ENCODE data around the gene ATG4C. TPM values are rescaled to one million over a fixed set of nuclear protein-coding genes. Genes with fewer than 3 reads are reported as not detected.

Gene ATG4C
- total RNA-seq, 1 experiment from 2014 or later, result 6.5 TPM

- POLR2A ChIA-PET, result interaction anchor here (0.6 to 0.7 kb wide), 4 partner anchors 233 to 651 kb away, joined by 3 to 10 read pairs (median 4); no protein-coding TSS in a partner anchor
- H3K27me3 ChIP-seq (ENCODE audit: control insufficient read depth, insufficient read depth, low read length), result peaks cover 7% of the 10 kb centered on the region
- no peaks in the 10 kb centered on the region for H3K9me3 ChIP-seq (ENCODE audit: control insufficient read depth, insufficient read depth, low read depth, low read length)
- H3K27ac ChIP-seq (ENCODE audit: low read length), result no peak overlapping the region
- no peaks in the 10 kb centered on the region for H3K4me1 ChIP-seq (ENCODE audit: control insufficient read depth, insufficient read depth, low read length)
- H3K4me3 ChIP-seq (ENCODE audit: low read depth in 2 of 2, low read length in 2 of 2), result no peak overlapping the region
- BruUV-seq (replicated peaks), result no TSS peak
- intact Hi-C loops (cut with micrococcal nuclease; ENCODE audit: unreplicated experiment) (no loop called here), in situ Hi-C loops (cut with HindIII; ENCODE audit: low pct_unique_long_range_greater_than_20kb, low sequenced_read_pairs) (no loop called here)
- TF ChIP-seq CTCF (IDR thresholded peaks at IDR 0.05) (no peak), SIN3A (IDR thresholded peaks at IDR 0.05; ENCODE audit: borderline replicate concordance, insufficient read depth, low read depth, low read length) (no peak)
- H3K36me3 ChIP-seq (ENCODE audit: control insufficient read depth, insufficient read depth, low read length), result no peaks in the 10 kb centered on the region
- CTCF ChIA-PET, result interaction anchor here (0.6 kb wide), 1 partner anchor 990 kb away, joined by 3 read pairs; no protein-coding TSS in a partner anchor
- DNase-seq (ENCODE audit: low read depth, low spot score) (no peak), ATAC-seq (no peak)
Observed at GRCh38 chr1:62887799-62888507, 104.0 kb downstream of the ATG4C start.

DNA sequence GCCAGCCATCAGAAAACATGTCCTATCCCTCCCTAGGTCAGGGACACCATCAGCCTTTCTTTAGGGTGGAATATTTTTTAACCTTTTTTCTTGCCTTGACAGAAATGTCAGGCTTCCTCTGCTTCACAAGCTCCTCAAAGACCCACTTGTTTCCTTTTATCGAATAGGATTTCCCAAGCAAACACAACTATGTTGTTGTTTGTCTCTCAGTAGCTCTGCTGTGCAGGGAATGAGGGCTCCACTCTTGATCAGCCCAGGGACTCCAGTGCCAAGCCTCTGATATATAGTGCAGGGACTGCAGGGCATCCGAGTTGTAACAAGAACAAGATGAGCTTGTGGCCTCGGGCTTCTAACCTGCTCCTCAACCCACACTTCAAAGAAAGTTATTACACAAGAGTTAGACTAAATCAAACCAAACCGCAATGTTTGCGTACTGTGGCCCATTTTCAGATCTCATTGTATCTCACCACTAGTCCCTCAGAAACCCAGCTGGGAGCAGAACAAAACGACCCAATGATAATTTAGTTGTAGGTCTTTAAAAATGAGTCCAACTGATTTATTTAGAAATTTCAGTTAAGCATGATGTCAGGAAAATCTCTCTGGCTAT is 108.1 kb downstream of the ATG4C start:
- BruUV-seq (replicated peaks), result no TSS peak
- TF ChIP-seq REST (IDR thresholded peaks at IDR 0.05; ENCODE audit: insufficient read depth in 1 of 2, low read depth in 2 of 2, low read length in 1 of 2), result no peak
- TF ChIP-seq POLR2AphosphoS5 (IDR thresholded peaks at IDR 0.05; ENCODE audit: low read depth, low read length), result no peak
- no peak for TF ChIP-seq SIN3A (IDR thresholded peaks at IDR 0.05; ENCODE audit: borderline replicate concordance, insufficient read depth, low read depth, low read length)
- no peak for TF ChIP-seq TCF7L2 (IDR thresholded peaks at IDR 0.05; ENCODE audit: low read depth, low read length)
- TF ChIP-seq CTCF (IDR thresholded peaks at IDR 0.05), result no peak
- Histone ChIP-seq H3K4me3 (ENCODE audit: low read depth in 2 of 2, low read length in 2 of 2) (no peak overlapping the region), H3K4me1 (ENCODE audit: control insufficient read depth, insufficient read depth, low read length) (no peaks in the 10 kb centered on the region), H3K9me3 (ENCODE audit: control insufficient read depth, insufficient read depth, low read depth, low read length) (no peaks in the 10 kb centered on the region), H3K36me3 (ENCODE audit: control insufficient read depth, insufficient read depth, low read length) (no peaks in the 10 kb centered on the region), H3K27me3 (ENCODE audit: control insufficient read depth, insufficient read depth, low read length) (peaks cover 3% of the 10 kb centered on the region; the same call in 1 of the 2 replicates), H3K27ac (ENCODE audit: low read length) (no peak overlapping the region)
- ATAC-seq, result no peak
- in situ Hi-C loops (cut with HindIII; ENCODE audit: low pct_unique_long_range_greater_than_20kb, low sequenced_read_pairs) (no loop called here), intact Hi-C loops (cut with micrococcal nuclease; ENCODE audit: unreplicated experiment) (no loop called here)
- CTCF ChIA-PET, result interaction anchor here (0.5 kb wide), 1 partner anchor 105 kb away, joined by 3 read pairs; no protein-coding TSS in a partner anchor
- POLR2A ChIA-PET, result no interaction called here
- no peak for DNase-seq (ENCODE audit: low read depth, low spot score)

All from Panc1 (cell line).